Chondrocyte (in vitro differentiated cells): Measurements from ENCODE around the gene LIPJ. TPM values are rescaled to one million over a fixed set of nuclear protein-coding genes. Genes with fewer than 3 reads are reported as not detected.

ENCODE experiments used
- DNase-seq: peaks from one replicate; pipeline ENCODE4 v3.0.0; 2021; ENCODE audit warnings: mixed read lengths, low spot score
- H3K27ac Mint-ChIP-seq: one replicate; pipeline ENCODE4 v1.8.0; 2021; ENCODE audit warnings: mild to moderate bottlenecking, moderate library complexity, mixed read lengths; ENCODE audit not compliant: unreplicated experiment
- H3K27me3 Mint-ChIP-seq: 2 replicates; pipeline ENCODE4 v1.8.0; 2021; ENCODE audit warnings: low read depth, mixed read lengths
- H3K36me3 Mint-ChIP-seq: 2 replicates; pipeline ENCODE4 v1.8.0; 2021; ENCODE audit warnings: low read depth, mixed read lengths
- H3K4me1 Mint-ChIP-seq: 2 replicates; pipeline ENCODE4 v1.8.0; 2021; ENCODE audit warnings: low read depth, mild to moderate bottlenecking, mixed read lengths
- H3K4me3 Mint-ChIP-seq: one replicate; pipeline ENCODE4 v1.8.0; 2021; ENCODE audit warnings: mild to moderate bottlenecking, moderate library complexity, mixed read lengths; ENCODE audit not compliant: unreplicated experiment
- H3K9me3 Mint-ChIP-seq: 2 replicates; pipeline ENCODE4 v1.8.0; 2021; ENCODE audit warnings: low read depth, mixed read lengths
- CTCF ChIP-seq: fragments of 200-600 bp; sonication (generic); IDR thresholded peaks from 2 replicates; pipeline ENCODE4 v1.5.0; 2021; ENCODE audit warnings: antibody characterized with exemption, mild to moderate bottlenecking, moderate library complexity
- total RNA-seq: library from RNA; stranded (reverse); gene quantifications from 3 replicates; pipeline ENCODE4 v1.2.1, GENCODE V29; 2021

LIPJ gene
- total RNA-seq, 1 donor from 2014 or later = not detected

GRCh38 chr10:88542522-88542921, 44.0 kb upstream of the LIPJ start:
- no peak overlapping the region for H3K27ac Mint-ChIP-seq
- H3K4me1 Mint-ChIP-seq = peaks cover 35% of the 10 kb centered on the region
- H3K9me3 Mint-ChIP-seq = no peaks in the 10 kb centered on the region
- DNase-seq = no peak
- no peaks in the 10 kb centered on the region for H3K27me3 Mint-ChIP-seq
- no peaks in the 10 kb centered on the region for H3K36me3 Mint-ChIP-seq
- H3K4me3 Mint-ChIP-seq = no peak overlapping the region
- TF ChIP-seq CTCF = no peak

- no peaks in the 10 kb centered on the region for H3K27me3 Mint-ChIP-seq
- H3K27ac Mint-ChIP-seq = no peak overlapping the region
- TF ChIP-seq CTCF = no peak
- no peaks in the 10 kb centered on the region for H3K9me3 Mint-ChIP-seq
- no peak overlapping the region for H3K4me3 Mint-ChIP-seq
- DNase-seq = no peak
- H3K4me1 Mint-ChIP-seq = peaks cover 27% of the 10 kb centered on the region
- no peaks in the 10 kb centered on the region for H3K36me3 Mint-ChIP-seq
Observed at GRCh38 chr10:88544140-88544870, 42.3 kb upstream of the LIPJ start.

- no peak for DNase-seq
- Mint-ChIP-seq H3K27me3 (no peaks in the 10 kb centered on the region), H3K9me3 (no peaks in the 10 kb centered on the region), H3K4me1 (peaks cover 20% of the 10 kb centered on the region), H3K36me3 (no peaks in the 10 kb centered on the region), H3K27ac (no peak overlapping the region), H3K4me3 (no peak overlapping the region)
- no peak for TF ChIP-seq CTCF
Observed at GRCh38 chr10:88545359-88545758, 41.2 kb upstream of the LIPJ start.

GRCh38 chr10:88546497-88546896, 40.1 kb upstream of the LIPJ start:
- Mint-ChIP-seq H3K27ac (no peak overlapping the region), H3K4me3 (no peak overlapping the region), H3K4me1 (peaks cover 9% of the 10 kb centered on the region), H3K27me3 (no peaks in the 10 kb centered on the region), H3K36me3 (no peaks in the 10 kb centered on the region), H3K9me3 (no peaks in the 10 kb centered on the region)
- no peak for TF ChIP-seq CTCF
- DNase-seq = no peak

GRCh38 chr10:88551246-88551645, 35.3 kb upstream of the LIPJ start:
- peaks cover 3% of the 10 kb centered on the region for H3K36me3 Mint-ChIP-seq
- H3K4me1 Mint-ChIP-seq = no peaks in the 10 kb centered on the region
- no peak for DNase-seq
- no peak overlapping the region for H3K27ac Mint-ChIP-seq
- no peaks in the 10 kb centered on the region for H3K9me3 Mint-ChIP-seq
- no peak for TF ChIP-seq CTCF
- no peaks in the 10 kb centered on the region for H3K27me3 Mint-ChIP-seq
- no peak overlapping the region for H3K4me3 Mint-ChIP-seq
